ENCODE data around the gene LYAR.

GRCh38 chr4:4338210-4339001, 48.5 kb upstream of the LYAR start:
- TF ChIP-seq MAX (IDR thresholded peaks at IDR 0.05; ENCODE audit: low read depth) (no peak), RFX5 (IDR thresholded peaks at IDR 0.05; ENCODE audit: low read length) (no peak), USF2 (IDR thresholded peaks at IDR 0.05; ENCODE audit: borderline replicate concordance, low read depth, low read length) (no peak), CTCF (IDR thresholded peaks at IDR 0.05) (no peak), YY1 (IDR thresholded peaks at IDR 0.05; ENCODE audit: low read depth) (no peak)

All from SK-N-SH (cell line).